Inflammatory macrophage treated with lipopolysaccharide for 1 hour (primary cell): ENCODE data around the gene CPSF7.
"Not testable (repeated sequence)": the region's sequence is repeated elsewhere in the genome, so short reads cannot be mapped to it uniquely, and the experiment has no call there.

Source experiments
- DNase-seq, 2 donors: peaks; one replicate each; pipeline ENCODE4 v3.0.0-alpha.2; 2020 to 2022

The CPSF7 gene

DNA sequence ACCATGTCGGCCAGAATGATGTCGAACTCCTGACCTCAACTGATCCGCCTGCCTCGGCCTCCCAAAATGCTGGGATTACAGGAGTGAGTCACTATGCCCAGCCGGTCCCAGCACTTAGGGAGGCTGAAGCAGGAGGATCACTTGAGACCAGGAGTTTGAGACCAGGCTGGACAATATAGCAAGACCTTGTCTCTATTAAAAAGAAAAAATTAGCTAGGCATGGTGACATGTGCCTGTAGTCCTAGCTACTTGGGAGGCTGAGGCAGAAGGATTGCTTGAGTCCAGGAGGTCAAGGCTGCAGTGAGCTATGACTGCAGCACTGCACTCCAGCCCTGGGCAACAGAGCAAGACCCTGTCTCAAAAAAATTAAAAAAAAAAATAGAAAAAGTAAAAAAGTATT is 45.9 kb downstream of the CPSF7 start:
- not testable (repeated sequence) for DNase-seq

DNA sequence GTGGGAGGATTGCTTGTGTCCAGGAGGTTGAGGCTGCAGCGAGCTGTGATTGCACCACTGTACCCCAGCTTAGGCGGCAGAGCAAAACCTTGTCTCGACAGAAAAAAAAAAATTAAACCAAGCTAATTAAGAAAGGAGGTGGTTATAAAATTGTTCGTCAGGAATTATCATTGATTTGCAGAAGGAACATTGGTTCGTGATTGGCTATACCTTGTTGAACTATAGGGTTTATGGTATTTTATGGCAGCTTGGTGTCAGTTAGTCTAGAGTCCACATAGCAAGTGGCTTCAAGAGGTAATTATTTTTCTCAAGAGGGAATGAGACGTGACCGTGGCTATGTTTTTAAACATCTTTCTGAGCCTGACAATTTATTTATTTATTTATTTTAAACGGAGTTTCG is 48.9 kb downstream of the CPSF7 start:
- no peak for DNase-seq

DNA sequence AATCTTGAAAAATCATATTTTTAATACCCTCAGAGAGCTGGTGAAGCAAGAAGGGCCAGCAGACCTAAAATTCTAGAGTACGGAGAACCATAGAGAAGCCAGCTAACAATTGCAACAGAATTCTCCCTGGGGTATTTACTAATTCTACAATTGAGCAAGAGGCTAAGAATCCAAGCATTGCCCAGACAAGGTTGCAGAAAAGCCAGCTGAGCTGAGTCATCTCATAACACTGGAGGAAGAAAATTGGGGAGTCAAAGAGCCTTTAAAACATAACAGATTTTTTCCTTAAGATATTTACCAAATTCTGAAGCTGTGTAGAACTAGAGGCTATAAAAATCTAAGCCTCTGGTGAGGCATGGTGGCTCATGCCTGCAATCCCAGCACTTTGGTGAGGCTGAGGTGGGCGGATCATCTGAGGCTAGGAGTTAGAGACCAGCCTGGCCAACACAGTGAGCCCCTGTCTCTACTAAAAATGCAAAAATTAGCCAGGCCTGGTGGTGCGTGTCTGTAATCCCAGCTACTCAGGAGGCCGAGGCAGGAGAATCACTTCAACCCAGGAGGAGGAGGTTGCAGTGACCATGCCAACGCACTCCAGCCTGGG is 51.0 kb downstream of the CPSF7 start:
- DNase-seq: peak; percentile 94 to 95

DNA sequence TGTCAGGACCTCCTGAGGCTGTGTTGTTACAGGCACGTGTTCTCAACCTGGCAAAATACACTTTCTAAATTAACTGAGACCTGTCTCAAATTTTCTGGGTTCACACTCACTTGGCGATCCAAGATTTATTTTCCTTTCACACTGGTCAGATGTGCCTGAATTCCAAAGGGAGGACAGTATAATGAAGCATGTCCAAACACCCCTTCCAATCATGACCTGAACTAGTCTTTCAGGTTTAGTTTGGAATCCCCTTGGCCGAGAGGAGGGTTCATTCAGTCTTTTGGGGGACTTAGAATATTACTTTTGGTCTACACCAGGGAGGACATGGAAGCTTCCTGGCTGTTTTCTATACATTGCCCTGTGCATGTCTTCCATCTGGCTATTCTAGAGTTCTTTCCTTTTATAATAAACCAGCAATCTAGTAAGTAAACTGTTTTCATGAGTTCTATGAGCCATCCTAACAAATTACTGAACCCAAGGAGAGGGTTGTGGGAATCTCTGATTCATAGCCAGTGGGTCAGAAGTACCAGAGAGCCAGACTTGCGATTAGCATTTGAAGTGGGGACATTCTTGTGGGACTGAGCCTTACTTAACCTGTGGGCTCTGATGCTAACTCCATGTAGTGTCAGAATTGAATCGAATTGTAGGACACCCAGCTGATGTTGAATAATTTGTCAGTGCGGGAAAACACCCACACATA is 52.2 kb downstream of the CPSF7 start:
- no peak for DNase-seq

DNA sequence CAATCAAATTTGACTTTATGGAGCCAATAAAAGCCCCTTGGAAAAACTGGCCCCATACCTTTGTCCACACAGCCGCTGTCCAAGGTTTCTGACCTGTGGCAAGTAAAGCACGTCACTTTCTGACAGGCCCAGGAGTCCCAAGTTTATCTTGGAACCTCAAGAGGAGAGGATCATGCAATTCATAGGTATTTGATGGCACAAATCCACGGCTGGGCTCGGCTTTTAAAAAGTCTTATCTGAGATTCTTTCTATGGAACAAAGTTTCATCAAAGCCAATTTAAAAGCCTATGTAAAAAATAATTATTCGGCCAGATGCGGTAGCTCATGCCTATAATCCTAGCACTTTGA is 54.0 kb downstream of the CPSF7 start:
- DNase-seq: no peak

DNA sequence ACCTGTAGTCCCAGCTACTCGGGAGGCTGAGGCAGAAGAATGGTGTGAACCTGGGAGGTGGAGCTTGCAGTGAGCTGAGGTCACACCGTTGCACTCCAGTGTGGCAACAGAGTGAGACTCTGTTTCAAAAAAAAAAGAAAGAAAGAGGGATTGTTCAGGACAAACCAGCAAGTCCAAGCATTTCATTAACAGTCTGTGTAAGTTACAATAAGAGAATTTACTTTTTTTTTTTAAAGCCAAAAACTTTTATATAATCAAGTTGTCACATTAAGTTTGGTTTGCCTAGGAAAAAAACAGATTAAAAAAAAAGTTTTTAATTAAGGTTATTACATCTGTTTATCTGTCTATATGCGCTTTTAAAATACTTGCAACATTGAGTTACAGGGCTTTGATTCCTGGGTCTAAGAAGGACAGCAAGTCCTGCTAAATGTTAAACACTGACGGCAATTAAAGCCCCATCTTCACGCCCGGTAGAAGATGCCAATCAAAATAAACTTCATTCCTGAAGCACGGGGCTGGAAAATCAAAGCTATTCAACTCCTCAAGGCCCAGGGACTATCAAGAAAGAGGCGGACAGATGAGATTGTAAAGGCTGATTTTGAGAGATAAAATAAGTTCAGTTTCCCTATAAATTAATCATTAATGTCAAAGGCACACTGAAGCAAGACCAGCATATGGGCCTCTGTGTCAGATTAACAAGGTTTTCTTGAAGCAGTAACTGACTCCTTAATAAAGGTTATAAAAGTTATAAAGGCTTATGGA is 56.9 kb downstream of the CPSF7 start:
- no peak for DNase-seq

DNA sequence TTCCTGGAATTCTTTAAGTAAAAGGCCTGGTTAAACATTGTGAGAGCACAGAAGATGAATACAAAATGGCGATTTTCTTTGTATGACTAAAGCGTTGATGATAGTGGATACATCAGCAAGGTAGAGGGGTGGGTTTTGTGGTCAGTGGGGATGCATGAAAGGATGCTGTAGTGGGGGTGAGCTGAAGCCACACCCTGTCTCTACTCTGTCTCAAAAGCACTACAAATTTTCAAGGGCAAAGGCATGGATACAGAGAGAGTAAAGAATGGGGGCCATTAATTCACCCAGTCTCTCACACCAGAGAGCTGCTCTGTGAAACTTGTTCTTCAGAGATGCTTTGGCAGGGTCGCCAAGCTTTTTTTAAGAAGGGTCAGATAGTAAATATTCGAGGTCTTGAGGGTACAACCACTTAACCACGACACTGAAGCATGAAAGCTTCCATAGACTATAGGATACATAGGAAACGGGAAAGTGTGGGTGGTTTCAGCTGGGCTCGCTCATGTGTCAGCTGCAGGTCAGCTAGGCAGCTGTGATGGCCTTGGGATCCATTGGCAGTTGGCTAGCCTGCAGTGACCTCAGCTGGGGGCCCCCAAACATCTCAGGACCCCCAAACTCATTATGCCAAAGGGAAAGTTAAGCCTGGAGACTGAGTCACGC is 59.3 kb downstream of the CPSF7 start:
- DNase-seq: no peak

DNA sequence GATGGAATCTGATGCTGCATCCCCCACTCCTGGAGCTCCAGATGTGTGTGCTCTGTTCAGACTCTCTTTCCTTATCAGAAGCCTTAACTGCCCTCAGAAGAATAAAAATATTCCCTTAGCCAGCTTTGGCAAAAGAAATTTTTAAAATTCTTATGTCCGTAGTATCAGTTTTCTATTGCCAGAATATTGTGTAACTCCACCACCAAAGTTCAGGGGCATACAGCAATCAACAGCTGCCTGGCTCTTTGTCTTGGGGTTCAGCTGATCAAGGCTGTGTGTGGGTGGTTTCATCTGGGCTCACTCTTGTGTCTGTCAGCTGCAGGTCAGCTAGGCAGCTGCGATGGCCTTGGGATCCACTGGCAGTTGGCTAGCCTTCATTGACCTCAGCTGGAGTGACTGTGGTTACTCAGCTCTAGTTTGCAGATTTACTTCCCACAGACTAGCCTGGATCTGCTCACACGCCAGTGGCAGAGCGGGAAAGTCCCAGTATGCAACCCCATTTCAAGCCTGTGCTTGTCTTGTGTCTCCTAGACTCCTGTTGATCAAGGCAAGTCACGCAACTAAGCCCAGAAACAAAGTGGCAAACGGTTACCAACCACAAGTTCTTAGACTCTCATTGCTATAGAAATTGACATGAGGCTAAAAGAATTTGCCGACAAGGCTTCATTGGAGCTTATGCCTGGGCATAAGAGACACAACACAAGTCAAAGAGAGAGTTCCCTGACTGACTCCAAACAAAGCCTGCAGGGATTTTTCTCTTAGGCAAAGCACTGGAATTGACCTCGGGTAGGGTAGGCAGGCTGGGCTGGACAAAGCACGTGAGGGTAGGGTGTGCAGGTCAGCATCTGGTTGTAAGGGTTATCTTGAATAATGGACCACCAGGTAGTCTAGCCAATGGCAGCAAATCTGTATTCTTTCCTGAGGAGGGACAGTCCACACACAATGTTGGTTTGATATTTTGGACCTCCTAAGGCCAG is 60.1 kb downstream of the CPSF7 start:
- DNase-seq: peak; percentile 73 to 99

DNA sequence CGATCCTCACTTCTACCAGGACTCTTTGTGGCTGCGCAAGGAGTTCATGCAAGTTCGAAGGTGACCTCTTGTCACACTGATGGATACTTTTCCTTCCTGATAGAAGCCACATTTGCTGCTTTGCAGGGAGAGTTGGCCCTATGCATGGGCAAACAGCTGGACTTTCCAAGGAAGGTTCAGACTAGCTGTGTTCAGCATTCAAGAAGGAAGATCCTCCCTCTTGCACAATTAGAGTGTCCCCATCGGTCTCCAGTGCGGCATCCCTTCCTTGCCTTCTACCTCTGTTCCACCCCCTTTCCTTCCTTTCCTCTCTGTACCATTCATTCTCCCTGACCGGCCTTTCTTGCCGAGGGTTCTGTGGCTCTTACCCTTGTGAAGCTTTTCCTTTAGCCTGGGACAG is 61.1 kb downstream of the CPSF7 start:
- peak in 1 of 2 donors; percentile 72 for DNase-seq

DNA sequence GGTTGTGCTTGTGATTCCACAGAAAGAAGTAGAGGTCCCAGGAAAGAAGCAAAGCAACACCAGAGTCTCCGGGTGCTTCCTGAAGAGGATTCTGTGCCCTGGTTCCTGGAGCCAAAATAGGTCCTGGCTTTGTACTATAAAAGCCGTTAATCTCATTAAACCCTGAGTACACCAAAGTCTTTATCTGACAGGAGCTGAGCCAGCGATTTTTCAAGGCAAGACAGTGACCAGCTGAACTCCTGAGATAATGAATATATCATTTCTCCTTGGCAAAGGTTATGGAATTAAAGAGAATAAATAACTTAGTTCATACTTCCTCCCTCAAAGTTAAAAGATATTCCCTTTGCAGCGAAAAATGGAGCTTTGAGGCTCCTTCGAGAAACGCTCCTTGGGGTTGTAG is 62.4 kb downstream of the CPSF7 start:
- no peak for DNase-seq

DNA sequence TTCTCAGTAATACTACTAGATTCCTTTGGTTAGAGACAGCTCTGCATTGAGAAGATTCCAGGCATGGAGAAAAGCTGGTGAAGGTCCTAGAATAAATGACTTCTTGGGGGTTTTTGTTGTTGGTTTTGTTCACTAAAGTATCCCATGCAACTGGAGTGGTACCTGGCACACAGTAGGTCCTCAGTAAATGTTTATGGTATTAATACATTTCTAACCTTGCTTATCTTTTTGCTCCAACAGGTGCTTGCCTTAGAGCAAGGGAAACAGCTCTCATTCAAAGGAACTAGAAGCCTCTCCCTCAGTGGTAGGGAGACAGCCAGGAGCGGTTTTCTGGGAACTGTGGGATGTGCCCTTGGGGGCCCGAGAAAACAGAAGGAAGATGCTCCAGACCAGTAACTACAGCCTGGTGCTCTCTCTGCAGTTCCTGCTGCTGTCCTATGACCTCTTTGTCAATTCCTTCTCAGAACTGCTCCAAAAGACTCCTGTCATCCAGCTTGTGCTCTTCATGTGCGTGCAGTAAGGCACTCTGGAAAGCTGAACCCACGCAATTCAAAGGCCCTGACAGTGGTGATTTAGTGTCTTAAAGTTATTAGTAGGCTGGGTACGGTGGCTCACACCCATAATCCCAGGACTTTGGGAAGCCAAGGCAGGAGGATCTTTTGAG is 65.6 kb downstream of the CPSF7 start:
- no peak for DNase-seq

DNA sequence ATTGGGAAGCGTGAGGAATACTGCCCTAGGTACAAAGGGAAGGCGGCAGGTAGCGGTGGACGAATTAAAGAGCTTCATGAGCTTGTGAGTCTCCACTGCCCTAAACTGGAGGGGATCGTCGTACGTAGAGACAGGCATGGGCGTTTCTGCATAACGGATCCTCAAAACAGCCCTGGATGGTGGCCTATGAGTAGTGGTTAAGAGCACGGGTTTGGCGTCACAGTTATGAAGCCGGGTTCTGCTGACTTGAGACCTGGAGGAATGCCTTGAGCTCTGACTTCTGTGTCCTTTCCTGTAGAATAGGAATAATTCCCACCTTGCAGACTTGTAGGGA is 67.3 kb downstream of the CPSF7 start:
- DNase-seq: peak in 1 of 2 donors; percentile 39

DNA sequence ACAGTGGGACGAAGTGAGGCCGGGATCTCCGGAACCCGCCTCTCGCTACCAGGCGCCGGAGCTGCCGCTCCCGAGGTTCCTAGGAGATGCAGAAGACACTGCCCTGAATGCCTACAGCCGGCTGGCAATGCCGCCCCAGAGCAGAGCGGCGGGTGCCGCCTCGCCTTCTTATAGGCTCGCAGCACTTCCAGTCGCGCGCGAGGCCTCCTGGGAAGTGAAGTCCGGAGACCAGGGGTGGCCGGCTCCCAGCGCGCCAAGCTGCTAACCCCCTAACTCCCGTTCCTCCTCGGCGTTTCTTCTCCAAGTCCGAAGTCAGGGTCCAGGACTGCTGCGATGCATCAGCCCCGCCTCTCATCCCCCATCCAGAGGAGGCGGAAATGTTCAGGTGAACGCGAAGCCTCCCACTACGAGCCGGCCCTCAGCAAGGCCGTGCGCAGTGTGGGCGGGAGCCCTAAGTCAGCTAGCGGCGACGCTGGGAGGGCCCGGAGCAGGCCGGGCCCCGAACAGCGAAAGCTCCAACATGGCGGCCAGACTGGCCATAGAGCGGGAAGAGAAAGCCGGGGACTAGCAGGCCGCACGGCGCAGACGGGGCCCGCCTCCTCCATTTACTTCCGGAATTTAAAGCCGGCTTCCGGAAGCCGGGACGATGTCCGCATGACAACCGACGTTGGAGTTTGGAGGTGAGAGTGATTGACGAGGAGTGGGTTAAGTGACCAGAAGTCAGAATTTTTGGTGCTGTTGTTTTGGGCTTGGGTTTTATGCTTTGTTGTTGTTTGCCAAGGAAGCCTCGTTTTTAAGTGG is 67.8 kb downstream of the CPSF7 start, which contains the start of the genes CYB561A3 and TMEM138:
Gene CYB561A3 (minus strand): TSS at position 142 of the 801 bp plus-strand sequence. CDS start 5,169 bp downstream, outside the sequence.
Gene TMEM138 (plus strand): TSS at position 634 of the 801 bp plus-strand sequence. CDS start 2,017 bp downstream, outside the sequence.
- DNase-seq: peak; percentile 95 to 99

DNA sequence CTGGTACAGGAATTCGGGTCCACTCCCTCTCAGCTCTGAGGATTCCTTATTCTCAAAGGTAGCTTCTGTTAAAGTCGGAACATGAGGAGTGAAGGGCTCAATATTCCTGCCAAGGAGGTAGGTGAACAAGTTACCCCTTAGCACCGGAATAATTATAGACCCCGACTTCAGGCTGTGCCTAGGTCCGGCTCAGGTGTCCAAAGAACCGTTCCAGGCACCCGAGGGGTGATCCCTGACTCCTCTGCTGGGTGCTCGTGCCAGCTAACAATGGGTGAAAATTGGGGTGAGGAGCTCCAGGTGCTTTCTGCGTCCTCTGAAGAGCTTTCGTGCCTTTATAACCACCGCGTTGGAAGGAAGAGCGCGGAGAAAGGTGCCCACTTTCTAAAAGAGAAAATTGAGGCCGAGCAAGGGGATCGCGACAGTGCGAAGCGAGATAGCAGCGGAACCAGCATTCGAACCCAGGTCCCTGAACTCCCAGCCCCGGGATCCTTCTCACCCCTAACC is 68.5 kb downstream of the CPSF7 start:
- DNase-seq: no peak

DNA sequence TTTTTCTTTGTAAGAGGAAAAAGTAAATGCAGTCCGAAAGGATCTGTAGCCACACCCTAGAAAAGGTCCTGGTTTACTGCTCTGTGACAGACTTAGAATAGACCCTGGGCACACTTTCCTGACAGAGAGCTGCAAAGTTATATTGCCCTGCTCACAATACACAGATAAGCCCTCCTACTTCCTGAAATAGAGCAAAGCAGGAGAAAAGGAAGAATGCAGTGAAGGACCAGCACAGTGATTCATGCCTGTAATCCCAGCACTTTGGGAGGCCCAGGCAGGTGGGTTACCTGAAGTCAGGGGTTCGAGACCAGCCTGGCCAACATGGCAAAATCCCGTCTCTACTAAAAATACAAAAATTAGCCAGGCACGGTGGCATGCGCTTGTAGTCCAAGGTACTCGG is 70.3 kb downstream of the CPSF7 start:
- no peak for DNase-seq

DNA sequence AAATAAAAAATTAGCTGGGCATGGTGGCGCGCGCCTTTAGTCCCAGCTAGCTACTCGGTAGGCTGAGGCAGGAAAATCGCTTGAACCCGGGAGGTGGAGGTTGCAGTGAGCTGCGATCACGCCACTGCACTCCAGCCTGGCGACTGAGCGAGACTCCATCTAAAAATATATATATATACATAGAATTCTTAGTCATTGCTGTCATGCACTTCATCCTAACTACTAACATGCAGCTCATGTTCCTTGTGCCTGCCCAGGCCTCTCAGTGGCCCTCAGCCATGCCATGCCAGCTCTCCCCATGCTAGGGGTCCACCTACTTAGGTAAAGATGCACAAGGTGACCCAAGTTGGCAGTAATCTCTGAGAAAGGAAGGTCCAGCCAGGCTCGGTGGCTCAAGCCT is 71.2 kb downstream of the CPSF7 start:
- no peak for DNase-seq

DNA sequence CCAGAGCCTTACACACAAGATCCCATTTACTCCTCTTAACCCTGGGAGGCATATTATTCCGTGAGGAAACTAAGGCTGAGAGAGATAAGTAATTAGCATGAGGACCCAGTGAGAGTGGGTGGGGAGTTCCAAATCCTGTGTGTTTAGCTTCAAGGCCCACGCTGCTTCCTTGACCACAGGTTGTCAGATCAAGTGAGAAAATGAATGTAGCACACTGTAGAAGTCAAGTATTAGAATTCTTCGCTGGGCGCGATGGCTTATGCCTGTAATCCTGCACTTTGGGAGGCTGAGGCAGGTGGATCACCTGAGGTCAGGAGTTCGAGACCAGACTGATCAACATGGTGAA is 71.9 kb downstream of the CPSF7 start:
- DNase-seq: peak in 1 of 2 donors; percentile 67

DNA sequence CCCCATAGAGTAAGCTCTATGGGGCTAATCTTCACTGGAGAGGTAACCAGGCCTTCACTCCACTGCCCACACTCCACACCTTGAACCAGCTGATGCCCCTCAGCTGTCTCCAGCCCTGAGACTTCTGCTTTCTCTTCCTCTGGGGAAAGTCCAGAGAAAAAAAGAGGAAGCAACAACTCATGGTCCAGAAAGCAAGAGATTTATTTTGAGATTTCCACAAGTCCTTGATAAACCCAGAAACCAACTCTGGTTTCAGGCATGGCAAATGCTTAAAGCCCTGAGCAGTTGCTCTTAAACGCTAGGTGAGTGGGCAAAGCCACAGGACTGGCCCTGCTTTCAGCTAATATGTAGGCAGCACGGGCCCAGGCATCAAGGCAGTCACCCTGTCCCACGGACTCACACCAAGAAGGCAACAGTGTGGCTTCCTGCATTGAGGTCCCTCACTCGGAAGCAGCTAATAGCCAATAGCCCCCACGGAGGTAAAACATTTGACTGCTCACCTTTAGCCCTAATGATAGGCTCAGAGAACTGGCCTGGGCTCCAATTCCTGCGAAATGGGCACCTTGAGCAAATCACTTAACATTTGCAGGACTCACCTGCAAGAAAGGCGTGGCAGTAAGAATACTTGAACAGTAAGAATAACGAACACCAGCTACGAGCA is 72.4 kb downstream of the CPSF7 start:
- DNase-seq: peak; percentile 78 to 90

DNA sequence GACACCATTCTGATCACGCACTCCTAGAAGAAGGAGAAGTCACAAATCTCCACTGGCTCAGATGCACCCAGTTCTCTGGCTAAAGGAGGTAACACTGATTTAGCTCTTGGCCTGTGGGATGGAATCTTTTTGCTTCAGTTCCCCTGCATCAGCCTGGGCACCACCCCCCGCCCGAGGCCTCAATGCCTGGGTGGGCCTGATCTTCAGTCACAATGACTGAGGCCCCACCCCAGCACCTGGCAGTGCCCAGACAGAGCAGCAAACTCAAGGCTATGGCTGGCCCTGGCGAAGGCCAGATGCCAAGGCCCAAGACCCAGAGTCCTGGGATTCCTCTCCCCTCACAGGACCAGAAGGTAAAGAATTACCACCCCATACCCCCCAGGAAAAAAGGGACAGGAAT is 73.1 kb downstream of the CPSF7 start:
- no peak for DNase-seq

DNA sequence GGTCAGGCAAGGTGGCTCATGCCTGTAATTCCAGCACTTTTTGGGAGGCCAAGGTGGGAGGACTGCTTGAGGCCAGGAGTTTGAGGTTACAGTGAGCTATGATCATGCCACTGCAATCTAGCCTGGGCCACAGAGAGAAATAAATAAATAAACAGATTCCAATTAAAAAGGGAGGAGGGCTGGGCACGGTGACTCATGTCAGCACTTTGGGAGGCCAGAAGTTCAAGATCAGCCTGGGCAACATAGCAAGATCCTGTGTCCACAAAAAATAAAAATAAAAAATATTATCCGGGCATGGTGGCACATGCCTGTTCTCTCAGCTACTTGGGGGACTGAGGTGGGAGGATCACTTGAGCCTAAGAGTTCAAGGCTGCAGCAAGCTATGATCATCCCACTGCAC is 75.6 kb downstream of the CPSF7 start:
- DNase-seq: no peak
